Glomerular endothelial cell (primary cell): ENCODE measurements around the gene USP35. TPM values are rescaled to one million over a fixed set of nuclear protein-coding genes. Genes with fewer than 3 reads are reported as not detected.
"Not testable (repeated sequence)": the region's sequence is repeated elsewhere in the genome, so short reads cannot be mapped to it uniquely, and the experiment has no call there.

Experiments used
- DNase-seq: peaks from one replicate; pipeline ENCODE4 v3.0.0-alpha.2; 2011; ENCODE audit warnings: low read depth, low spot score; ENCODE audit errors: extremely low read depth
- total RNA-seq: library from RNA; depleted of rRNA; stranded (reverse); fragments of >200 nt; gene quantifications from 2 replicates; pipeline ENCODE4 v1.2.3, GENCODE V29; 2015

The USP35 gene
- total RNA-seq, 1 donor from 2014 or later, result 12.5 TPM

DNA sequence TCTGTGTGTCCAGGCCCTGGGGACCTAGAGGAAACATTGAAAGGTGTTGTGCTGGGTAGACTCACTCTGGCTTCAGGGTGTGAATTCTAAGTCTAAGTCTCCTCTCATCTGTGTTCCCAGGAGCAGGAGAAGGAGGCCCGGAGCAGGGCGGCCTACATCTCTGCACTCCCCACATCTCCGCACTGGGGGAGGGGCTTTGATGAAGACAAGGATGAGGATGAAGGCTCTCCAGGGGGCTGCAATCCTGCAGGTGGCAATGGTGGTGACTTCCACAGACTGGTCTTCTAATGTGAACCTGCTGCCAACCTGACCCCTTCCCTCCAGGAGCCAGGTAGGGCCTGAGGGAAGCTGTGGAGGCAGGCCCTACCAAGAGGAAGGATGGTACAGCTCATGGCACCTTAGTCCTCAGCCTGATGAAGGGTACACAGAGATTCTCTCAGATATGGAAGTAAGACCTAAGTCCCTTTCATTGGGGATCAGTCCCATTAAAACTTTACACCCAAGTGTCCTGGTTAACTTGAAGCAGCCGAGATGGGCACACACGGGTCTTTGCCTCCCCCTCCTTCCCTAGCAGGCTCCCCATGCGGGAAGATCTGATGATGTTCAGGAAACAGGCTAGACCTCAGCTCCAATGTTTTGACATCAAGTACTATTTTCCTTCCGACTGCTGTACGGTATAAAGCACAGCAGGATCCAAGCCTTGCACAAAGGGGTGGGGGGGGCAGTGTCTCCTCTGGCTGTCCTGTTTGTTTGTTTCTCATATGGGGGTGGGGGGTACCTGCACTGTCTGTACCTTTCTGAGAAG lies 25.0 kb downstream of the USP35 start:
- no peak for DNase-seq

DNA sequence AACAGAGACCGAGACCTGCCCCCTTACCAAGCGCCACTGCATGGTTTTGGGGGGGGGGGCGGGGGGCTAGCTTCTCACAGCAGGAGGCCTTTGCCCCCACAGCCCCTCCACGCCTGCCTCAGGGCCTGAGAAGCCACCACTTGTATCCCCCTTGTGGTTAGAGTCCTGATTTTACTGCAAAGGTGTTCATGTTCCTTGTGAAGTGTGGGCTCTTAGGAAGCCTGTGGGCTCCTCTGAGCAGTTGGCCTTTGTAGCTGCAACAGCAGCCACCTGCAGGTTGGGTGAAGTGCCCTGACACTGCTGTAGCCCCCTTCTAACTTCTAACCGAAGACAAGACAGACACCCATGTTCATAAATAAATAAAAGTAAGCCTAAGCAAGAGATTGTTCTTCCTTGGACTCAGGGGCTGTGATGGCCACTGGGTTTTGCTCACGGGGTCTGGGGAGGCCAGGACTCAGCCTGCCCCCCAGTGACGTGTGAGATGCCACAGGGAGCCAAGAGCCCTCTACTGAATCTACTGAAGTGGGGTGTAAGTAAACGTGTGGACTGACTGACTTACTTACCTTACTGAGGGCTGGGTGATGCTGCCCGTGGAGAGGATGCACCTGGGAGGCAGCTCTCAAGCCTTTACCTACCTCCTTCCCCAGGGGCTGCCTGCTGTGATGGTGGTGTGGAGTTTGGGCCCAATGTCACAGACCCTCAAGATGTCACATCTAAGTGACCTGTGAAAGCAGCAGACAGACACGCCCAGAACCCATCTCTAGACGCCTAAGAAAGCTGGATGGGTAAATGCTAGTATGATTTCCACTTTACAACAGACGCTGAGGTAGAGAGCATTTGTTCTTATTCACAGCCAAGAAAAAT lies 25.8 kb downstream of the USP35 start:
- DNase-seq, result no peak

DNA sequence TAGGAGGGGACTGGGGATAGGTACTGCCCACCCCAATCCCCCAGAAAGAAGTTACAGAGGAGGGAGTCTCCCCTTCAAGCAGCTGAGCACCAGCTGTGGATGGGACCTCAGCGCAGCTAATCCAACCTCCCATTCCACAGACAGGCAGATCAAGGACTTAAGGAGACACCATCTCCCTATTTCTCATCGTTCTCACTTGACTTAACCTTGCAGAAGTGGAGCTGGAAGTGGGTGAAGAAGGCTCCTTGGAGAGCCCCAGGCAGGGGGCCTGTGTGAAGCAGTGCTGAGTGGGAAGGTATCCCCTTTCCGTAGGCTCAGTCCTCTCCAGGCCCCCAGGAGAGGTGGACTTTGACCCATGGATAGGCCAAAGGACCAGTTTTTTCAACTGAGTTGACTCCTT lies 27.3 kb downstream of the USP35 start:
- no peak for DNase-seq

DNA sequence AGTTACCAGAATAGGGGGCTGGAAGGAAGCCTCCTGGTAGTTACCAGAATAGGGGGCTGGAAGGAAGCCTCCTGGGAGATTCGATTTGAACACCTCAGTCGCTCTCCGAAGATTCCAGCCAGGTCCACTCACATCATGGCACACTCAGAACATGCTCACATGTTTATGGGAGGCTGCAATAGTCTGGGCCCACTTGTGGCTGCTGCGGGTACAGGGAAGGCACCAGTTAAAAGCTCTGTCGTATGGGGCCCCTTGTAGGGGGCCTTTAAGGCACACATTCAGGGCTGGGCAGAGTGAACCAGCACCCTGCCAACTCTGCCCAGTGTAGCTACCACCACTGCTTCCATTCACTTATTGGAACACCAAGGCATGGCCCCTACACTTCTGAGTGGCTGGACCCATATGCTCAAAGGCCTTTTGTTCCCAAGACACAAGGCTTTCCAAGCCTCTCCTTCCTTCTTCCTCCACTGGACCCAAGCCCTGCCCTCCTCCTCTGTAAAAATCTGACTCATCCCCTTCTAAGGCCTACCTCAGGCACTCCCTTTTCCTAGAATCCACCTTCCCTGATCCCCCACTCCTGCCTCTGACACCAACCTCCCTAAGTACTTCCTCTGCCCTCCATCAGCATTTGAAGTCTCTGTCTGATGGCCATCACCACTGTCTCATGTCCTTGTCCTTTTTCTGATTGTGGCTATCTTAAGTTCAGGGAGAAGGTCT lies 28.0 kb downstream of the USP35 start:
- DNase-seq, result no peak

DNA sequence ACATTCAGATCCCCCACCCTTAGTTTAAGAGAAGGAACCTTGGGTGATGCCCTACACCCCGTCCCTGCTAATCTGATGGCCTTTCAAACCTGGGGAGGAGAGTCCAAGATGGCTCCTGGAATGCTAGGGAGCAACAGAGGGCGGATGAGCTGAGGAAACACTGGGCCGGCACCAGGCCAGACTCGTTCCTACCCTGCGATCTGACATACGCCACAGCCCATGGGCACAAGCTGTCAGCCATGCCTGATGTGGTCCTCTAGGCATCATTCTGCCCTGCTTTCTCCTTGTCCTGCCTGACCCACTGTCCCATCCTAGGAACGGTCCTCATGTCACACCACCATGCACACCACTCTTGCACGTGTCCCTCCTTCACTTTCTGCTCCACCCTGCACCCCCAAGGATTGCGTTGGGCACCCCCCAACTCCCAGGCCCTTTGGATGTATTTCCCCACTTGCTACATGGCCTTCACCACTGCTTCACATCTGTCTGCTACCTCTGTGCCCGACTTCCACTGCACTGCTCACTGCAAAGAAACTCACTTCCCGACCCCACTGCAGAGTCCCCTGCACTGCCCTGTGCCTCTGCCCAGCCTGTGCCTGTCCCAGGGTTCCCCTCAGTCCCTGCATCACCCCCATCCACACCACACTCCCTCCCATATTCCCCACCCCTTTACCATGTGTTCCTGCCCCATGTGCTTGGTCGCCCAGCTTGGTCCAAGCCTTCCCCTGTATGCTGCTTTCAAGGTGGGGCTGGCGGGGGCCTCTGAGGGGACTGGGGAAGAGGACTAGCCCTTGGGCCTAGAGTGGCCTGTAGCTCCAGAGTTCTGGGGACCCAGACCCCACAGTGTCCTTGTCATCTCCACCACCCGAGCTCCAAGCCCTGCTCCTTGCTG lies 29.2 kb downstream of the USP35 start:
- no peak for DNase-seq

DNA sequence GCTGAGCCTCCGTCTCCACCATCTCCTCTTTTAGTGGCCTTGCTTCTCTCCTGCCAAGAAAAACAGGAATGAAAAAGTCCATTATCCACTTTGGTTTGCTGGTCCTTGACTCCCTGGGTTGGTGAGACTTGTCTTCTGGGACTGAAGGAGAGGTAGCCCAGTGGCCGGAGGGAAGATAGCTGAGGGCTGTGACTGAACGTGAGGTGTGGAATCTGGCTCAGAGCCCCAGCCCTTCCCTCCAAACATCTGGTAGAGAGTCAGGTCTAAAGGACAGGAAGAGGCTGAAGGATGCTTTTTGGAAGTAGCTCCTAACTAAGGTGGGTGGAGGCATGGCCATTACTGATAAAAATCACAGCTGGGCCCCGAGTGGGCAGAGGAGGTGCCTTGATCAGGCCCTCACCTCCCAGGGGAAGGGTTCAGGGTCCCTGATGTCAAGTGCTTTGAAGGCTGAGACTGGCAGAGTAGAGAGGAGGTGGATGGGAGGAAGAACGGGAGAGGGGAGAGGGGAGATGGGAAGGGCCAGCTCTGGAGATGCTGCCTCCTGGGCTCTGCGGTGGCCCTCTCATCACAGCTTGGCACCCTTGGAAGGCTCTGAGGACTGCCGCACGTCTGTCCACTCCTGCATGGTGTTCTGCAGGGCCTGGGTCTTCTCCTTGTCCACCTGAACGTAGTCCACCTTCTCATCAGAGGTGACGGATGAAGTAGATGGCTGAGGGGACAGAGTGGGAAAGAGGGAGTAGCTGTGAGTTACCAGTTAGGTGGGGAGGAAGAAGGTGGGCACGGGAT lies 30.2 kb downstream of the USP35 start:
- no peak for DNase-seq

DNA sequence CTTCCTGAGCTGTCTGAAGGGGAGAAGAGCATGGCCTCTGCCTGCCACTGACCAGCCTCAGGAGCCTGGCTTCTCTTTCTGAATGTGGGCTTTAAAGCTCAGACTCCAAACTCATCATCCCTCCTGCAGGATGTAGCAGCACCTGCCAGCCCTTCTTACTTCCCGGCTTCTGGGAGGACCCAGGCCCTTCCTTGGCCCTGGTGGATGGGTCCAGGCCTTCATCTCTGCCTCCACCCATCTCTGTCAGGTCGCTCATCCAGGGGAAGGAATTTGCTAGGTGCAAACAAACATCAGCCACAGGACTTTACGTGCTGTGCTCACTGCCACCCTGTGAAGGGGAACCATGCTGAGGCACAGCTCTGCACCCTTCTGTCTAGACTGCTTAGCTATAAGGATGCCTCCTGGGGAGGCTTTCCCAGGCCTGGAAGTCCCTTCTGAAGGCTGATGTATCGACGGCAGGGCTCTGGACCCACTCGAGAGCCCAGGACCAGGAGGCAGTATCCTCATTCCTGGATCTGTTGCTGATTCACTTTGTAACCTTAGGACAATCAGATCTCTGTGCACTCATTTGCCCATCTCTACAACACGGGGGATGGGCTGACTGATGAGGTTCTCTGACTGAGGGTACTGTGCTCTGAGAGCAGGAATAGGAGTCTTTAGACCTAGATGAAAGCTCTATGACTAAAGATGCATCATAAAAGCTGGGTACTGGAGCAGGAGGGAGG lies 30.9 kb downstream of the USP35 start:
- no peak for DNase-seq

DNA sequence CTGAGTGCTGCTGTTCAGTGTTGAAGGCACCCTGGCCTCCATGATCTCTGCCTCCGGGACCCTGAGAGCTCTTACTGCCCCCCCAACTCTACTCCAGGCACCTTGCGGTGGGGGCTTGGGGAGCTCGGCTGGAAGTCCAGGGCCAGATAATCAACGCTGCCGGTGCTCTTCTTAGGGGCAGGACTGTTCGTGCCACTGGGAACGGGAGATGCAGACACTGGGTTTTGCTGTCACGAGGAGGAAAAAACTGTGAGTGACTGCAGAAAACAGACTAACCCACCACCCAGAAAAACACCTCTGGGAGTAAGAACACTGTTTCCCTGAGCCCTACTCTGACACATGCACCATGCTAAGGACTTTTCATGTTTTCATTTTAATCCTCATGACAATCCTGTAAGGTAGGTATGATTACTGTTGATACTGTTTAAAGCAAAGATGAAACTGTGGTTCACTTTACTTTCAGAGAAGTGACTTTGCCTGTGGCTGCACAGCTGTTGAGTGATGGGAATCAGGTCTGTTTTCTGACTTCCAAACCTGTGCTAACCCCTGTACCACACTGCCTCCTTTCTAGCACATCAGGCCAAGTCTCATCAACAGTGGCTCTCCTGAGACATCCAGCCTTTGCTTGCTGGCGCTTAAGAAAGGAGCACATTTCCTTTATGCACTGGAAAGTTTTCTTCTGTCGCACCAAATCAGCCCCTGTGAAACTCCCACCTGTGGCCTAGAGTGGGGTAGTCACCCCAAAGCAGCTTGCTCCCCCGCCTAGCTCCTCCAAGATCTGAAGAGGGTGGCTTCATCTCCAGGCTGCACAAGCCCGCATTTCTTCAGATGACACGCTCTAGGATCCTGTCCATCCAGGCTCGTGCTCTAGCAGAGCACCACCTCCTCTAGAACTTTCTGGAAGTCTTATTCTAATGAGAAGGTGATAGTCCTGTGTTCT lies 31.8 kb downstream of the USP35 start:
- no peak for DNase-seq

DNA sequence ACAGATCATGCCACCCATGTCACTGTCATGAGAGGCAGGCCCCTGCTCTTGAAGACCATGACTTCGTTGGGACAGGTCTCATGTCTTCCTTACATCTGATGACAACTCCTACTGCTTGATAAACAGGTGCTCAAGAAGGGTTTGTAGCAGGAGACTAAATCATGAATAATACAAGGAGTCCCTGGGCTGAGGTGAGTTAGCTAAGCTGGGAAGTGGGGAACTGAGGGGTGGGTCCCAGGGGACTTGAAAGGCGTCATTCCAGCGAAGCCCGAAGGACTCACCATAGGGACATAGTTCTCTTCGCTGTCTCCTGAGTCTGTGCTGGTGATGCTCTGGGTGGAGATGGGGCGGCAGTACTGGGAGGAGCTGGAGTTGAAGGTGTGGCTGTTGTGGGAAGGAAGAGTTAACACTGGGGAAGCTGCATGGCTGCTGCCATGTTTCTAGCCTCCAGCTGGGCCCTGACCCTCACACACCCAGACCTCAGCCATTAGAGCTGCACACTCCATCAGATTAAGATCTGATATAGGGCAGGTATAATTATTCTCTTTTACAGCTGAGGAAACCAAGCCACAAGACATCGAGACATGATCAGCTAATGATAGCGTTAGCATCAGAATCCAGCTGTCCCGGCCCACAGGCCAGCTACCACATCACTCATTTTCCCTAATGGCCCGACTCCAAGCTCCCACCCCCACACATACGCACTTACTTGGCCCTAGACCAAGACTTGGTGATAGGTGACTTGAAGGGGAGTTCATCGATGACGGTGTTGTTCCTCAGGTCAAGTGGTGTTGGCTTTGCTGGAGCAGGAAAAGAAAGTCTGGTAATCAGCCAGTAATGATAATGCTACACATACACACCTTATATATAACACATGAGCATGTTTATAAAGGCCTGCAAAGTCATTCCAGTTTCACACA lies 32.9 kb downstream of the USP35 start:
- DNase-seq, result no peak

DNA sequence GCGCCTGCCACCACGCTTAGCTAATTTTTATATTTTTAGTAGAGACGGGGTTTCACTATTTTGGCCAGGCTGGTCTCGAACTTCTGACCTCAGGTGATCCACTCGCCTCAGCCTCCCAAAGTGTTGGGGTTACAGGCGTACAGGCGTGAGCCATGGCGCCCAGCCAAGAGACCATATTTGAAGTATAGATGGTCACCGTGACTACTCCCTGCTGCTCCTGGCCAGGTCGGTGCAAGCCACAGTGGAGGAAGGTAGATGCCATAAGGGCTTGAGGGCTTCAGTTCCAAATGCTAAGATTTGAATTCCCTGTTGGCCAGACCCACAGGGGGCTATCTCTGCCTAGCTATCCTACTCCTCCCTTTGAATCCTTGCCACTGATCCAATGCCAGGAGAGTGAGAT lies 34.0 kb downstream of the USP35 start:
- not testable (repeated sequence) for DNase-seq

DNA sequence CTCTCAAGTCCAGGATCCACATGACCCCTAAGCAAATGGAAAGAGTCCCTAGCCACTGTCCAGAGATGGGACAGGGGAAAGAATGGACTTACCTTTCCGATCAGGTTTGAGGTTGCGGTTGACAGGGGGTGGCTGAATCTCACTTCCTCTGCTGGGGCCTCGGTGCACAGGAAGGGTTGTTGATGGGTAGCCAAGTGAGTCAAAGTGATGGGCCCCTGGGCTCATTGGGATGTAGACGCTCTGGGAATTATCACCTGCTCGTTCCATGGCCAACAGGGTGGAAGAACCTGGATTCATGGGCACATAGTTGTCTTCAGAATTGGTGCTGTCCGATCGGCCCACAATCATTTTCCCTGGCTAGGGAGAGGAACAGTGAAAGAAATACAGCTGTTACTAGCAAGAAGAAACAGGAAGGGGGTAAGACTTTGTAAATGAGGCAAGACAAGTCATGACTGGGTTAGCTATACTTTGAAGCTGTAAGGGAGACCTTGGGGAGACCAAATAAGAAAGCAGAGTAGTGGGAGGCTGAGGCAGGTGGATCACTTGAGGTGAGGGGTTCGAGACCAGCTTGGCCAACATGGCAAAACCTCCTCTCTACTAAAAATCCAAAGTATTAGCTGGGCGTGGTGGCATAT lies 34.7 kb downstream of the USP35 start:
- DNase-seq, result no peak

DNA sequence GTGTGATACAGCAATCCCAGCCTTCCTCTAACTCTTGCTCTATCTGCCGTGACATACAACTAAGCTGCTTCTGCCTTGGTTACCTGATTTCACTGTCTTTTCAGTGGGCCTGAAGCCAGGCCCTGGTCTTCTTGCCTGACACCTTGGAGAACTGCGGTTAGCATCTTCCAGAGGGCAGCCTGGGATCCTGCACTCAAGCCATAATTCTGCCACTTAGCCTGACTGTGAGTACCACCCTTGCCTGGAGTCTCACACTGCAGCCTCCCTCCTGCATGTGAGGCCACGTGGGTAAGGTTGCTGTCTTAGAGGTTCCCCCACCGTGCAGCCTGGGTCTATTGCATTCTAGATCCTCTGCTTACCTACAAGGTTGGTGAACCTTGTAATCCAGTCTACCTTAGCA lies 35.8 kb downstream of the USP35 start:
- DNase-seq, result no peak

DNA sequence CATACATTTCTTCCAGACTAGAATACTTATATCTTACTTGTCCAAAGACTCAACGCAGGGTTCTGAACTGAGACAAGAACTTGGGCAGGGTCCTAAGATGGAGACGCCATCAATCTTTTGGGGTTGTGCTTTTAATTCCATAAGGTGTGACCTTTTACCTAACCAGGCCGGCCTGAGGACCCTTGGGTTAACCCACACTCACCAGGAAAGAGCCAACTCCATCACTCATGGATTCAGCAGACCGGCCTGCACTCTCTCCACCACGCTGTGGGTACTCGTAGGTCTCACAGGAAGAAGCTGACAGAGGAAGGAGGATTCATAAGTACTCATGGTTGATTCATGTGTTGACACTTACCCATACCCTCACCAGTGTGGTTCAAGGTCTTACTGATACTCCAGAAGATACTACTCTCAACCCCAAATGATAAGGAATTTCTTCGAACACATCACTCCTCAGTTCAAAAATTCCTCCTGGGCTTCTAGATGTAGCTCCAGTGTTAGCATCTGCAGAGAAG lies 36.2 kb downstream of the USP35 start:
- DNase-seq, result no peak

DNA sequence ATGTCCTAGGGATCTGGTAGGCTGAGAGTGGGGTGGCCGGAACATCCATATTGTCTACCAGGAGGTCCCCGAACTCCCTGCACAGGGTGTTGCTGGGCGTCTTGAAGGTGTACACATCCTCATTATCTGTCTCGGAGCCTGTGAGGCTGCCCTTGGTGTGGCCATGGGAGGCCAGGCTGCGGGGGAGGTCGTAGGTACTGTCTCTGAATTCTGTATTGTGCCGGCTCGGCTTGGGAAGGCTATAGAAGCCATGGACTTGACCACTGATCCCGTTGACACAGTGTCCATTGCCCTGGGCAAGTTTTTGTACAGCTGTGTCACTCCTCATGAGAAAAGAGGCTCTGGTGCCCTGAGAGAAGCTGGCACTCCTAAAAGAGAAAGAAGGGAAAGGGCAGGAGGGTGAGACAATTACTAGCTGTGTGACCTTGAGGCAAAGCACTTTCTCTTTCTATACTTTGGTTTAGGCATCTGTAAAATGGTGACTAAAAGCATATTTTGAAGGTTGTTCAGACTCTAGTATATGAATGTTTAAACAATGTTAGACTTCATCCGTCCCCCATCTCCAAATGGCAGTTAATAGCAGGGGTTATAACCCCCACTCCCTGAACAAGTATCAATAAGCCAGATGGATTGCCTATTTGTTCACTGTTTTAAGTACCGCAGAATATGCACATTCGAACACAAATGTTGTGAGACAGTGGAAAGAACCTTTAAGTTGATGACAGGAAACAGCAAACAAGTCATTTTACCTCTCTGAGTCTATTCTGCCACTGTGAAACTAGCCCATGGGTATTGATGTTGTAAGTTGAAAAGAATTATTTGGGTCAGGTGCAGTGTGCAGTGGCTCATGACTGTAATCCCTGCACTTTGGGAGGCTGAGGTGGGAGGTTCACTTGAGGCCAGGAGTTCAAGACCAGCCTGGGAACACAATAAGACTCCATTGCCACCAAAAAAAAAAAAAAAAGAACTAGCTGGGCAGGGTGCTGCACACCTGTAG lies 38.3 kb downstream of the USP35 start:
- DNase-seq, result no peak

DNA sequence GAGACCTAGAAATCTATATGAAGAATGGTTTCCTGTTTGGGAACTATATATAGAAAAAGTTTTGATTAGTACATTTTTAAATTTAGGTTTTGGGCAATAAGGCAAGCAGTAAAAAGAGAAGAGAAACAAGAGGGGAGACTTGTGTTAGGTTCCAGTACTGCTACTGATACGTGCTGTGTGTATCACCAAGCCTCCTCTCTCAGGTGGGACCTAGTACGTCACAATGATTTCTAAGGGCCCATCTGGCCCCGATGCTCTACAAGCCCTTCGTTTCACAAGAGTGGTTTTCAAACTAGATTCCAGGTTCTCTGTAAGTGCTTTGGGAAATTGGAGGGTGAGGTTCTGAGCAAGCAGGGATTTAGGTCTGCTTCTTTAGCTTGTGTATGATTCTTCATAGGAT lies 39.2 kb downstream of the USP35 start:
- DNase-seq, result no peak
